GM12878 (cell line): Measurements from ENCODE around the gene VSTM2L.

ENCODE experiments used
- ESRRA ChIP-seq: IDR thresholded peaks from 2 replicates; pipeline ENCODE4 v1.6.1; 2012; ENCODE audit warnings: mild to moderate bottlenecking, low read length, improper control_type of control experiment
- ETV6 ChIP-seq, 2 experiments: fragments of 450-650 bp in 1 of 2; IDR thresholded peaks in 1 of 2; conservative IDR thresholded peaks in 1 of 2; 2 replicates each; pipeline ENCODE4 v1.6.1; 2014; ENCODE audit warnings: antibody characterized with exemption in 1 of 2, borderline replicate concordance in 1 of 2, low read depth in 1 of 2, mild to moderate bottlenecking in 1 of 2, moderate library complexity in 1 of 2
- EZH2 ChIP-seq: IDR thresholded peaks from 2 replicates; pipeline ENCODE4 v1.6.1; 2012; ENCODE audit warnings: low read depth, mild to moderate bottlenecking, control low read depth, inconsistent platforms, low read length, borderline replicate concordance; ENCODE audit not compliant: control insufficient read depth
- FOXM1 ChIP-seq: IDR thresholded peaks from 2 replicates; pipeline ENCODE4 v1.6.1; 2012; ENCODE audit warnings: low read depth, mild to moderate bottlenecking, inconsistent platforms, low read length, moderate library complexity
- HSF1 ChIP-seq: fragments of 150-350 bp; IDR thresholded peaks from 2 replicates; pipeline ENCODE4 v1.6.1; 2014; ENCODE audit warnings: mild to moderate bottlenecking, low read depth, low read length
- PAX8 ChIP-seq: fragments of 450-650 bp; IDR thresholded peaks from 2 replicates; pipeline ENCODE4 v1.6.1; 2017; ENCODE audit warnings: mild to moderate bottlenecking, moderate library complexity
- POLR2A ChIP-seq: IDR thresholded peaks from 2 replicates; pipeline ENCODE4 v1.6.1; 2011; ENCODE audit warnings: low read depth, mild to moderate bottlenecking, low read length
- POLR2AphosphoS5 ChIP-seq: IDR thresholded peaks from 2 replicates; pipeline ENCODE4 v1.6.1; 2011; ENCODE audit warnings: mild to moderate bottlenecking, low read length, inconsistent platforms
- SMC3 ChIP-seq: IDR thresholded peaks from 2 replicates; pipeline ENCODE4 v1.6.1; 2011; ENCODE audit warnings: low read length, improper control_type of control experiment, borderline replicate concordance
- SUPT20H ChIP-seq: IDR thresholded peaks from 2 replicates; pipeline ENCODE4 v1.6.1; 2011; ENCODE audit warnings: low read depth, mild to moderate bottlenecking, low read length, moderate library complexity, borderline replicate concordance; ENCODE audit not compliant: control insufficient read depth
- TCF12 ChIP-seq: IDR thresholded peaks from 2 replicates; pipeline ENCODE4 v1.6.1; 2011; ENCODE audit warnings: low read depth, mild to moderate bottlenecking, low read length
- ZNF274 ChIP-seq: IDR thresholded peaks from one replicate; pipeline ENCODE4 v1.8.0; 2011; ENCODE audit not compliant: insufficient read length, insufficient read depth
- TF ChIP-seq, protein P1 (sequence below), 3 experiments: IDR thresholded peaks in 2 of 3; conservative IDR thresholded peaks in 1 of 3; 2 replicates each; pipeline ENCODE4 v1.5.1; 2011; ENCODE audit warnings: low read depth in 3 of 3, low read length in 3 of 3, mild to moderate bottlenecking in 3 of 3, control low read depth in 2 of 3, moderate library complexity in 2 of 3, inconsistent platforms in 1 of 3, mixed read lengths in 1 of 3; ENCODE audit not compliant: control insufficient read depth in 2 of 3, insufficient read depth in 1 of 3; ENCODE audit errors: extremely low read depth in 1 of 3
- TF ChIP-seq, protein P2 (sequence below): fragments of 450-650 bp; IDR thresholded peaks from 2 replicates; pipeline ENCODE4 v1.6.1; 2017; ENCODE audit warnings: mild to moderate bottlenecking

DNA sequence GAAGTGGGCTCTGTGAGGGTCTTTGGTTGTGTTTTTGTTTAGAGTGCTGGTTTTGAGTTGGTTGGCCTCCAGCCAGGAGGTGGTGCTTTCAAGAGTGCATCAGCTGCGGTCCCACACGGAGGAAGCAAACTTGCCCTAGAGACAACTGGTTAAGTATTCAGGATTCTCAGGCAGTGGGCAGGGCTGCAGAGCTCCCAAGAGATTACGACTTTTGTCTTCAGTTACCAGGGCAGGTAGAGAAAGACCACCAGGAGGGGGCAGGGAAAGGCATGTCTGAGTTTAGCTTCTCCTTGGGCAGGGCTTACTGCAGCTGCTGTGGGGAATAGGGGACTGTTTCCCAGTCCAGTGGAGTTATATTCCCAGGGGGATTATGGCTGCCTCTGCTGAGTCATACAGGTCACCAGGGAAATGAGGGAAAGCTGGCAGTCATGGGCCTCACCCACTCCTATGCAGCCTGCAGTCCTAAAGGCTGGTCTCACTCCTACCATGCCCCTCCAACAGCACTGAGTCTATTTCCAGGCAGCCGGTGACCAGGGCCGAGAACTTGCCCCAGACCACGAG is 66.0 kb downstream of the VSTM2L start:
- TF ChIP-seq, protein P1, sequence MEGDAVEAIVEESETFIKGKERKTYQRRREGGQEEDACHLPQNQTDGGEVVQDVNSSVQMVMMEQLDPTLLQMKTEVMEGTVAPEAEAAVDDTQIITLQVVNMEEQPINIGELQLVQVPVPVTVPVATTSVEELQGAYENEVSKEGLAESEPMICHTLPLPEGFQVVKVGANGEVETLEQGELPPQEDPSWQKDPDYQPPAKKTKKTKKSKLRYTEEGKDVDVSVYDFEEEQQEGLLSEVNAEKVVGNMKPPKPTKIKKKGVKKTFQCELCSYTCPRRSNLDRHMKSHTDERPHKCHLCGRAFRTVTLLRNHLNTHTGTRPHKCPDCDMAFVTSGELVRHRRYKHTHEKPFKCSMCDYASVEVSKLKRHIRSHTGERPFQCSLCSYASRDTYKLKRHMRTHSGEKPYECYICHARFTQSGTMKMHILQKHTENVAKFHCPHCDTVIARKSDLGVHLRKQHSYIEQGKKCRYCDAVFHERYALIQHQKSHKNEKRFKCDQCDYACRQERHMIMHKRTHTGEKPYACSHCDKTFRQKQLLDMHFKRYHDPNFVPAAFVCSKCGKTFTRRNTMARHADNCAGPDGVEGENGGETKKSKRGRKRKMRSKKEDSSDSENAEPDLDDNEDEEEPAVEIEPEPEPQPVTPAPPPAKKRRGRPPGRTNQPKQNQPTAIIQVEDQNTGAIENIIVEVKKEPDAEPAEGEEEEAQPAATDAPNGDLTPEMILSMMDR (IDR thresholded peaks at IDR 0.05 in 2 of 3, conservative IDR thresholded peaks at IDR 0.05 in 1 of 3; ENCODE audit: control insufficient read depth in 2 of 3, extremely low read depth in 1 of 3, insufficient read depth in 1 of 3, low read depth in 3 of 3, low read length in 3 of 3) = no peak
- TF ChIP-seq PAX8 (no peak), ETV6 (conservative IDR thresholded peaks at IDR 0.05 in 1 of 2, IDR thresholded peaks at IDR 0.05 in 1 of 2; ENCODE audit: borderline replicate concordance in 1 of 2, low read depth in 1 of 2) (no peak), SUPT20H (no peak), FOXM1 (no peak), POLR2AphosphoS5 (no peak), SMC3 (no peak), TCF12 (no peak), HSF1 (no peak), ESRRA (no peak), EZH2 (no peak), POLR2A (no peak), ZNF274 (no peak)
- TF ChIP-seq, protein P2, sequence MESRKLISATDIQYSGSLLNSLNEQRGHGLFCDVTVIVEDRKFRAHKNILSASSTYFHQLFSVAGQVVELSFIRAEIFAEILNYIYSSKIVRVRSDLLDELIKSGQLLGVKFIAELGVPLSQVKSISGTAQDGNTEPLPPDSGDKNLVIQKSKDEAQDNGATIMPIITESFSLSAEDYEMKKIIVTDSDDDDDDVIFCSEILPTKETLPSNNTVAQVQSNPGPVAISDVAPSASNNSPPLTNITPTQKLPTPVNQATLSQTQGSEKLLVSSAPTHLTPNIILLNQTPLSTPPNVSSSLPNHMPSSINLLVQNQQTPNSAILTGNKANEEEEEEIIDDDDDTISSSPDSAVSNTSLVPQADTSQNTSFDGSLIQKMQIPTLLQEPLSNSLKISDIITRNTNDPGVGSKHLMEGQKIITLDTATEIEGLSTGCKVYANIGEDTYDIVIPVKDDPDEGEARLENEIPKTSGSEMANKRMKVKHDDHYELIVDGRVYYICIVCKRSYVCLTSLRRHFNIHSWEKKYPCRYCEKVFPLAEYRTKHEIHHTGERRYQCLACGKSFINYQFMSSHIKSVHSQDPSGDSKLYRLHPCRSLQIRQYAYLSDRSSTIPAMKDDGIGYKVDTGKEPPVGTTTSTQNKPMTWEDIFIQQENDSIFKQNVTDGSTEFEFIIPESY = no peak
